Measurements from ENCODE around the gene COL3A1. TPM values are rescaled to one million over a fixed set of nuclear protein-coding genes. Genes with fewer than 3 reads are reported as not detected.

COL3A1 gene
- total and polyA plus RNA-seq, 2 donors (not counting 3 experiments of a cell fraction or from before 2014, with no cell fraction given): 2.3 to 8.7 TPM

DNA sequence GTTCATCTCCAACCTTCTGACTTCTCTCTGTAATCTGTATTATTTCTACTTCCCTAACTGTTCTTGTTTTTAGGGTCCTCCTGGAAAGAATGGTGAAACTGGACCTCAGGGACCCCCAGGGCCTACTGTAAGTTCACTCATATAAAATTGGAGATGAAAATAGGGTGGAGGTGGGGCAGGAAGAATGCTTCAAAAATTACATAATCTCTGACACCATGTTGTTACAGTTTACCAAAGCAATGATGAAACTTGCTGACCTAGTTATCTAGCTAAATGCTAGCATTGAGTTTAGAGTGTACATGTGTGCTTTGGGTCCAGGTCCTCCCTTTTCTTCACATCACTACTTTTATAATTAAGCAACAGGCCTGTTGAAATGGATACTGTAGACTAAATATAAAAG is 23.1 kb downstream of the COL3A1 start:
- TF ChIP-seq, protein P1, sequence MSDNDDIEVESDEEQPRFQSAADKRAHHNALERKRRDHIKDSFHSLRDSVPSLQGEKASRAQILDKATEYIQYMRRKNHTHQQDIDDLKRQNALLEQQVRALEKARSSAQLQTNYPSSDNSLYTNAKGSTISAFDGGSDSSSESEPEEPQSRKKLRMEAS (IDR thresholded peaks at IDR 0.05; ENCODE audit: insufficient read depth, insufficient read length): no peak
- no peak for TF ChIP-seq GATA2 (IDR thresholded peaks at IDR 0.05; ENCODE audit: insufficient read depth, insufficient read length, low read depth, low read length)
- no peak for TF ChIP-seq FOS (IDR thresholded peaks at IDR 0.05; ENCODE audit: borderline replicate concordance, insufficient read depth, low read length)
- TF ChIP-seq MYC (IDR thresholded peaks at IDR 0.05; ENCODE audit: low read depth, low read length): no peak
- TF ChIP-seq EZH2 (IDR thresholded peaks at IDR 0.05; ENCODE audit: borderline replicate concordance, low read depth, low read length, severe bottlenecking): no peak
- TF ChIP-seq JUN (IDR thresholded peaks at IDR 0.05; ENCODE audit: borderline replicate concordance, insufficient read depth, insufficient read length, low read depth): no peak
- TF ChIP-seq, protein P2, sequence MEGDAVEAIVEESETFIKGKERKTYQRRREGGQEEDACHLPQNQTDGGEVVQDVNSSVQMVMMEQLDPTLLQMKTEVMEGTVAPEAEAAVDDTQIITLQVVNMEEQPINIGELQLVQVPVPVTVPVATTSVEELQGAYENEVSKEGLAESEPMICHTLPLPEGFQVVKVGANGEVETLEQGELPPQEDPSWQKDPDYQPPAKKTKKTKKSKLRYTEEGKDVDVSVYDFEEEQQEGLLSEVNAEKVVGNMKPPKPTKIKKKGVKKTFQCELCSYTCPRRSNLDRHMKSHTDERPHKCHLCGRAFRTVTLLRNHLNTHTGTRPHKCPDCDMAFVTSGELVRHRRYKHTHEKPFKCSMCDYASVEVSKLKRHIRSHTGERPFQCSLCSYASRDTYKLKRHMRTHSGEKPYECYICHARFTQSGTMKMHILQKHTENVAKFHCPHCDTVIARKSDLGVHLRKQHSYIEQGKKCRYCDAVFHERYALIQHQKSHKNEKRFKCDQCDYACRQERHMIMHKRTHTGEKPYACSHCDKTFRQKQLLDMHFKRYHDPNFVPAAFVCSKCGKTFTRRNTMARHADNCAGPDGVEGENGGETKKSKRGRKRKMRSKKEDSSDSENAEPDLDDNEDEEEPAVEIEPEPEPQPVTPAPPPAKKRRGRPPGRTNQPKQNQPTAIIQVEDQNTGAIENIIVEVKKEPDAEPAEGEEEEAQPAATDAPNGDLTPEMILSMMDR (IDR thresholded peaks at IDR 0.05; ENCODE audit: extremely low read depth in 1 of 2, insufficient read depth in 1 of 2, low read depth in 1 of 2, low read length in 2 of 2): no peak
- TF ChIP-seq POLR2A (IDR thresholded peaks at IDR 0.05; ENCODE audit: low read depth, low read length): no peak
- no peak for TF ChIP-seq POLR2AphosphoS5 (IDR thresholded peaks at IDR 0.05; ENCODE audit: insufficient read depth, low read depth, low read length)
- ChIA-PET POLR2A (no interaction called here), CTCF (interaction anchor here (1.9 kb wide), 1 partner anchor 472 kb away, joined by 5 read pairs; no protein-coding TSS in a partner anchor)
- BruUV-seq (replicated peaks): no TSS peak
- dilution Hi-C loops (cut with MboI; ENCODE audit: extremely low pct_ligation_motif_present, low sequenced_read_pairs): no loop called here
- no peak overlapping the region for H3K4me3 ChIP-seq (replicated peaks in 1 of 3; ENCODE audit: insufficient read depth in 1 of 3, low read depth in 1 of 3, low read length in 3 of 3)
- no peaks in the 10 kb centered on the region for H3K79me2 ChIP-seq (ENCODE audit: control insufficient read depth, insufficient read depth, low read length)
- H3K9me3 ChIP-seq (replicated peaks; ENCODE audit: control insufficient read depth, insufficient read depth, low read length): no peaks in the 10 kb centered on the region
- H3K9ac ChIP-seq (replicated peaks; ENCODE audit: extremely low read depth, insufficient read depth, low read length): no peak overlapping the region
- FAIRE-seq (no peak), DNase-seq (ENCODE audit: low read depth, low spot score) (no peak)
- H4K20me1 ChIP-seq (replicated peaks; ENCODE audit: control insufficient read depth, extremely low read depth, insufficient read depth, low read length): no peaks in the 10 kb centered on the region
- no peak overlapping the region for H3K4me2 ChIP-seq (ENCODE audit: insufficient read depth, low read length)
- peaks cover 11% of the 10 kb centered on the region for H3K4me1 ChIP-seq (ENCODE audit: control insufficient read depth, extremely low read depth, insufficient read depth, low read length)
- H2AFZ ChIP-seq (ENCODE audit: low read depth, low read length): no peak overlapping the region
- no peaks in the 10 kb centered on the region for H3K27me3 ChIP-seq (ENCODE audit: control insufficient read depth in 2 of 2, insufficient read depth in 2 of 2, low read length in 2 of 2)
- H3K36me3 ChIP-seq (ENCODE audit: control insufficient read depth in 2 of 2, extremely low read depth in 1 of 2, insufficient read depth in 2 of 2, low read length in 2 of 2): no peaks in the 10 kb centered on the region
- H3K27ac ChIP-seq (ENCODE audit: insufficient read depth, low read depth, low read length): no peak overlapping the region
- no peaks in the 10 kb centered on the region for H3K9me1 ChIP-seq (replicated peaks; ENCODE audit: control insufficient read depth, extremely low read depth, insufficient read depth, low read length)
- intact Hi-C loops (cut with micrococcal nuclease): no loop called here

Measured in endothelial cell of umbilical vein (primary cell).